Omental fat pad (tissue), 4 donors: ENCODE data around the gene SYTL5. TPM values are rescaled to one million over a fixed set of nuclear protein-coding genes. Genes with fewer than 3 reads are reported as not detected.

Experiments
- ATAC-seq: fragments of 150-250 bp; one replicate; pipeline ENCODE4 v1.9.1; 2016; ENCODE audit warnings: mild to moderate bottlenecking, moderate library complexity; ENCODE audit not compliant: low FRiP score
- DNase-seq: peaks from one replicate; pipeline ENCODE4 v3.0.0-alpha.2; 2019; ENCODE audit warnings: low spot score
- CTCF ChIP-seq, 3 donors: fragments of 450-650 bp; IDR thresholded peaks; one replicate each; pipeline ENCODE4 v1.5.1; 2016 to 2017; ENCODE audit warnings: antibody characterized with exemption in 3 of 3, mild to moderate bottlenecking in 3 of 3, moderate library complexity in 2 of 3
- total RNA-seq, 4 donors: library from RNA; depleted of rRNA; stranded (reverse); fragments of >200 nt; gene quantifications; one replicate each; pipeline ENCODE4 v1.1.0, GENCODE V29; 2016

The SYTL5 gene
- total RNA-seq, result under 1 TPM in 1 of 4 donors, not detected in 3; 0.09 TPM

GRCh38 chrX:38006291-38006690 is at the start of gene SYTL5:
Gene SYTL5, plus strand, starts transcription at chrX:38006553. Its CDS starts 27,337 bp downstream, at chrX:38033890.
- TF ChIP-seq CTCF (IDR thresholded peaks at IDR 0.05), result no peak
- ATAC-seq (no peak), DNase-seq (no peak)

- ATAC-seq (no peak), DNase-seq (no peak)
- TF ChIP-seq CTCF (IDR thresholded peaks at IDR 0.05), result no peak
Observed at GRCh38 chrX:37958525-37959211, 47.7 kb upstream of the SYTL5 start.

DNA sequence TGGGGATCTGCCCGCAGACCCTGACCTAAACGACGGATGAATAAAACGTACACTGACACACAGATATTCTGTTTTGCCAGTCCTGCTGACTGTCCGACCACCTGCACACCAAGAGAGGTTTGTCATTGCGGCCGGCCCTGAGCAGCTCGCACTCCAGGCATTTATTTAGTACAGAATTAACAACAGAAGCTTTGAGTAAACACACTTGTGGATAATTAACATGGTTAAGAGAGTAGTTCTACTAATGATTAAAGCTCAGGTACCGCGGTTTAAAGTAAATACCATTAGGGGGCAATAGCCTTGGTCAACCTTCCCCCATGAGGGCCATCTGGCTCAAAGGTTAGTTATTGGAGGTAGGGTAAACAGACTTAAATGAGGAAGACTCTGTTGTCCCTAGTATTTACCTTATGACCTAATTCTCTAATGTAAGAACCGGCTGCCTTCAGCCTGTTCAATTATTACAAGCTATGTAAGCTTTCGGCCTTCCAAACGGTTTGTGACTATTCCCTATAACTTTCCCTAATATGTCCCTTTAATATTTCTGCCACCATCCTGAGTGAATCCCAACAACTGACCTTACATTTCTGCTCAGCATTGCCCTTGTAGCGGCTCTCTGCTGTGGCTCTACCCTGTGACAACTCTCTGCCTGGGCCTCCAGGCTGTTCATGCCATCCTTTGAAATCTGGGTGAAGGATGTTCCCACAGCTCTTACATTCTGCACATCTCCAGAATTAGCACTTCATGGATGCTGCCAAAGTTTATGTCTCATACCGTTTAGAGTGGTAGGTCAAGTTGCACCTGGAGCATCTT is 46.9 kb upstream of the SYTL5 start:
- DNase-seq (no peak), ATAC-seq (no peak)
- no peak for TF ChIP-seq CTCF (IDR thresholded peaks at IDR 0.05)

- ATAC-seq (no peak), DNase-seq (no peak)
- TF ChIP-seq CTCF (IDR thresholded peaks at IDR 0.05), result no peak
Observed at GRCh38 chrX:37961118-37961517, 45.2 kb upstream of the SYTL5 start.

DNA sequence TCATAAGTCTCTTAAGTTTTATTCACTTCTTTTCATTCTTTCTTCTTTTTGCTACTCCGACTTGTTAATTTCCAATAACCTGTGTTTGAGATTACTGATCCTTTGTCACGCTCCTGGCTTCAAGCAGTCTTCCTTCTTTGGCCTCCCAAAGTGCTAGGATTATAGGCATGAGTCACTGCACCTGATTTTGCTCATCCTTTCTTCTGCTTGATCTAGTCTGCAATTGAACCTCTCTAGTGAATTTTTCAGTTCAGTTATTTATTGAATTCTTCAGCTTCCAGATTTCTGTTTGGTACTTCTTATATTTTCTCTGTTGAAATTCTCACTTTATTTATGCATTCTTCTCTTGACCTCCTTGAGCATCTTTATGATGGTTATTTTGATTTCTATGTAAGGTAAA is 38.6 kb upstream of the SYTL5 start:
- no peak for TF ChIP-seq CTCF (IDR thresholded peaks at IDR 0.05)
- ATAC-seq (no peak), DNase-seq (no peak)

DNA sequence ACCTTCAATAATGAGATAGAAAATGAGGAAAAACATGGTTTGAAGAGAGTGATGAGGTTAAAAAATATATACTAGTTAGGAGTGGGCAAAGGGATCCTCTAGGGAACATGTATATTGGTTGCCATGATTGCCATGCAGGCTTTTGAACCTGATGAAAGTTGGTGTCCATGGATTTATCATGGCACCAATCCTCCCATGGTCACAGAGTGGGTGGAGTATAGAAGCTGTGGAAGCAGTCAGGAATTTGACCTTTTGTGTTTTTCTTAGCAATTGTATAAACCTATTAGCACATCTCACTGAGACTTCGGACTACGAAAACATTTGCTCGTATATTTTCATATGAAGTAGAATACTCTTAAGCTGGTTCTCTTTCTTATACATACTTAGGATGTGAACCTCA is 30.9 kb upstream of the SYTL5 start:
- DNase-seq (no peak), ATAC-seq (no peak)
- TF ChIP-seq CTCF (IDR thresholded peaks at IDR 0.05), result no peak

GRCh38 chrX:37976153-37976552 is 30.2 kb upstream of the SYTL5 start:
- ATAC-seq (no peak), DNase-seq (no peak)
- TF ChIP-seq CTCF (IDR thresholded peaks at IDR 0.05), result no peak
